HepG2 (cell line): ENCODE measurements around the gene TUBGCP5.

Source experiments
- ADNP ChIP-seq: sonication (generic); formaldehyde crosslinking; IDR thresholded peaks from 2 replicates; pipeline ENCODE4 v1.4.0; 2020; ENCODE audit warnings: missing genetic modification reagents
- HNF4G ChIP-seq, 2 experiments: sonication (generic) in 1 of 2; formaldehyde crosslinking in 1 of 2; IDR thresholded peaks; 2 replicates each; pipeline versions ENCODE4 v1.4.0 to v1.6.1; 2011 to 2020; ENCODE audit warnings: borderline replicate concordance in 2 of 2, low read depth in 2 of 2, mild to moderate bottlenecking in 2 of 2, low read length in 1 of 2, missing genetic modification reagents in 1 of 2, moderate library complexity in 1 of 2
- ISL2 ChIP-seq: sonication (generic); formaldehyde crosslinking; IDR thresholded peaks from 2 replicates; pipeline ENCODE4 v1.5.0; 2020; ENCODE audit warnings: missing genetic modification reagents
- JUN ChIP-seq: sonication (generic); formaldehyde crosslinking; IDR thresholded peaks from 2 replicates; pipeline ENCODE4 v1.4.0; 2020; ENCODE audit warnings: mild to moderate bottlenecking, missing genetic modification reagents
- KDM3A ChIP-seq: IDR thresholded peaks from 2 replicates; pipeline ENCODE4 v1.6.1; 2018; ENCODE audit warnings: low read depth, missing compliant biosample characterization
- POLR2A ChIP-seq, 2 experiments: IDR thresholded peaks; 2 replicates each; pipeline ENCODE4 v1.6.1; 2011; ENCODE audit warnings: low read depth in 2 of 2, low read length in 2 of 2, mild to moderate bottlenecking in 1 of 2, moderate library complexity in 1 of 2; ENCODE audit not compliant: insufficient read depth in 1 of 2
- RFX5 ChIP-seq: IDR thresholded peaks from 2 replicates; pipeline ENCODE4 v1.6.1; 2011; ENCODE audit warnings: low read depth, low read length, improper control_type of control experiment
- TAF1 ChIP-seq: sonication (generic); formaldehyde crosslinking; IDR thresholded peaks from 2 replicates; pipeline ENCODE4 v1.4.0; 2020; ENCODE audit warnings: missing genetic modification reagents
- XBP1 ChIP-seq: sonication (generic); formaldehyde crosslinking; IDR thresholded peaks from 2 replicates; pipeline ENCODE4 v1.5.0; 2020; ENCODE audit warnings: missing genetic modification reagents
- TF ChIP-seq, protein P1 (sequence below): sonication (generic); formaldehyde crosslinking; conservative IDR thresholded peaks from 2 replicates; pipeline ENCODE4 v1.4.0; 2020; ENCODE audit warnings: missing genetic modification reagents
- TF ChIP-seq, protein P2 (sequence below): sonication (generic); formaldehyde crosslinking; IDR thresholded peaks from 2 replicates; pipeline ENCODE4 v1.5.0; 2020; ENCODE audit warnings: mild to moderate bottlenecking, missing genetic modification reagents, moderate library complexity
- TF ChIP-seq, protein P3 (sequence below): sonication (generic); formaldehyde crosslinking; IDR thresholded peaks from 2 replicates; pipeline ENCODE4 v1.4.0; 2020; ENCODE audit warnings: mild to moderate bottlenecking, missing genetic modification reagents
- TF ChIP-seq, protein P4 (sequence below): sonication (generic); formaldehyde crosslinking; IDR thresholded peaks from 2 replicates; pipeline ENCODE4 v1.4.0; 2020; ENCODE audit warnings: missing genetic modification reagents
- TF ChIP-seq, protein P5 (sequence below), 2 experiments: fragments of 450-650 bp in 1 of 2; sonication (generic) in 1 of 2; formaldehyde crosslinking; IDR thresholded peaks; 2 replicates each; pipeline versions ENCODE4 v1.5.0 to v1.8.0; 2020 to 2022; ENCODE audit warnings: mild to moderate bottlenecking in 1 of 2, missing genetic modification reagents in 1 of 2

DNA sequence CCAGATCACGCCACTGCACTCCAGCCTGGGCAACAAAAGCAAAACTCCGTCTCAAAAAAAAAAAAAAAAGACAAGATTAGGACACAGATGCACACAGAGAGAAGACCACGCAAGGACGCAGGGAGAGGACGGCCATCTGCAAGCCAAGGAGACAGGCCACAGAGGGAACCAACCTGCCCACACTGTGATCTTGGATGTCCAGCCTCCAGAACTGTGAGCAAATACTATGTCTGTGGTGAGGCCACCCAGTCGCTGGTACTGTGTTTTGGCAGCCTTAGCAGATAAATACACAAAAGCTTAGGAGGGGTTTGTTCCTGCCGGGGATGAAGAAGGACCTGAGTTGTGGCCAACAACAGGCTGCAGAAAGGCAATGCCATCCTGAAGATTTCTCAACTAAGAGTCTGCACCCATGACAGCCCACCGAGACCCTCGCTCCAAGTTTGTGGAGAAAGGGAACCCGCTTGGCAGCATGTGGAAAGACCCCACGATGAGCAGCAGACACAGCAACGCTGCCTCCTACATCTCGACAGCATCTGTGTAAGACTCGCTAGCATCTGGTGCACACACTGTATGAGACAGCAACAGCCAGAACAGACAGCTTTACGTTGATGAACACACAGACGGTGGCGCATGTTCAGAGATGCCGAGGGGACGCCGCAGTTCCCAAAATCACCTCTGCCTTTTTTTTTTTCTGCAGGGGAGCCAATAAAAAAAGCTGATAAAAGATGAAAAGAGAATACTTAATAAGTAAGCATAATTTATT lies 72.9 kb downstream of the TUBGCP5 start:
- TF ChIP-seq, protein P1, sequence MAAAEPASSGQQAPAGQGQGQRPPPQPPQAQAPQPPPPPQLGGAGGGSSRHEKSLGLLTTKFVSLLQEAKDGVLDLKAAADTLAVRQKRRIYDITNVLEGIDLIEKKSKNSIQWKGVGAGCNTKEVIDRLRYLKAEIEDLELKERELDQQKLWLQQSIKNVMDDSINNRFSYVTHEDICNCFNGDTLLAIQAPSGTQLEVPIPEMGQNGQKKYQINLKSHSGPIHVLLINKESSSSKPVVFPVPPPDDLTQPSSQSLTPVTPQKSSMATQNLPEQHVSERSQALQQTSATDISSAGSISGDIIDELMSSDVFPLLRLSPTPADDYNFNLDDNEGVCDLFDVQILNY (CRISPR knock-in tag): no peak
- no peak for TF ChIP-seq TAF1
- TF ChIP-seq XBP1 (CRISPR knock-in tag): no peak
- TF ChIP-seq, protein P2, sequence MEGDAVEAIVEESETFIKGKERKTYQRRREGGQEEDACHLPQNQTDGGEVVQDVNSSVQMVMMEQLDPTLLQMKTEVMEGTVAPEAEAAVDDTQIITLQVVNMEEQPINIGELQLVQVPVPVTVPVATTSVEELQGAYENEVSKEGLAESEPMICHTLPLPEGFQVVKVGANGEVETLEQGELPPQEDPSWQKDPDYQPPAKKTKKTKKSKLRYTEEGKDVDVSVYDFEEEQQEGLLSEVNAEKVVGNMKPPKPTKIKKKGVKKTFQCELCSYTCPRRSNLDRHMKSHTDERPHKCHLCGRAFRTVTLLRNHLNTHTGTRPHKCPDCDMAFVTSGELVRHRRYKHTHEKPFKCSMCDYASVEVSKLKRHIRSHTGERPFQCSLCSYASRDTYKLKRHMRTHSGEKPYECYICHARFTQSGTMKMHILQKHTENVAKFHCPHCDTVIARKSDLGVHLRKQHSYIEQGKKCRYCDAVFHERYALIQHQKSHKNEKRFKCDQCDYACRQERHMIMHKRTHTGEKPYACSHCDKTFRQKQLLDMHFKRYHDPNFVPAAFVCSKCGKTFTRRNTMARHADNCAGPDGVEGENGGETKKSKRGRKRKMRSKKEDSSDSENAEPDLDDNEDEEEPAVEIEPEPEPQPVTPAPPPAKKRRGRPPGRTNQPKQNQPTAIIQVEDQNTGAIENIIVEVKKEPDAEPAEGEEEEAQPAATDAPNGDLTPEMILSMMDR (CRISPR knock-in tag): no peak
- no peak for TF ChIP-seq POLR2A (IDR thresholded peaks at IDR 0.05; ENCODE audit: insufficient read depth in 1 of 2, low read depth in 2 of 2, low read length in 2 of 2)
- TF ChIP-seq, protein P3, sequence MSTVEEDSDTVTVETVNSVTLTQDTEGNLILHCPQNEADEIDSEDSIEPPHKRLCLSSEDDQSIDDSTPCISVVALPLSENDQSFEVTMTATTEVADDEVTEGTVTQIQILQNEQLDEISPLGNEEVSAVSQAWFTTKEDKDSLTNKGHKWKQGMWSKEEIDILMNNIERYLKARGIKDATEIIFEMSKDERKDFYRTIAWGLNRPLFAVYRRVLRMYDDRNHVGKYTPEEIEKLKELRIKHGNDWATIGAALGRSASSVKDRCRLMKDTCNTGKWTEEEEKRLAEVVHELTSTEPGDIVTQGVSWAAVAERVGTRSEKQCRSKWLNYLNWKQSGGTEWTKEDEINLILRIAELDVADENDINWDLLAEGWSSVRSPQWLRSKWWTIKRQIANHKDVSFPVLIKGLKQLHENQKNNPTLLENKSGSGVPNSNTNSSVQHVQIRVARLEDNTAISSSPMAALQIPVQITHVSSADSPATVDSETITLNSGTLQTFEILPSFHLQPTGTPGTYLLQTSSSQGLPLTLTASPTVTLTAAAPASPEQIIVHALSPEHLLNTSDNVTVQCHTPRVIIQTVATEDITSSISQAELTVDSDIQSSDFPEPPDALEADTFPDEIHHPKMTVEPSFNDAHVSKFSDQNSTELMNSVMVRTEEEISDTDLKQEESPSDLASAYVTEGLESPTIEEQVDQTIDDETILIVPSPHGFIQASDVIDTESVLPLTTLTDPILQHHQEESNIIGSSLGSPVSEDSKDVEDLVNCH (CRISPR knock-in tag): no peak
- TF ChIP-seq RFX5: no peak
- no peak for TF ChIP-seq ADNP (CRISPR knock-in tag)
- TF ChIP-seq HNF4G (IDR thresholded peaks at IDR 0.05; ENCODE audit: borderline replicate concordance, low read depth, low read length): no peak
- no peak for TF ChIP-seq HNF4G (CRISPR knock-in tag; IDR thresholded peaks at IDR 0.05; ENCODE audit: borderline replicate concordance, low read depth)
- TF ChIP-seq, protein P4, sequence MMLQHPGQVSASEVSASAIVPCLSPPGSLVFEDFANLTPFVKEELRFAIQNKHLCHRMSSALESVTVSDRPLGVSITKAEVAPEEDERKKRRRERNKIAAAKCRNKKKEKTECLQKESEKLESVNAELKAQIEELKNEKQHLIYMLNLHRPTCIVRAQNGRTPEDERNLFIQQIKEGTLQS (CRISPR knock-in tag): no peak
- TF ChIP-seq KDM3A (CRISPR knock-in tag): no peak
- TF ChIP-seq, protein P5, sequence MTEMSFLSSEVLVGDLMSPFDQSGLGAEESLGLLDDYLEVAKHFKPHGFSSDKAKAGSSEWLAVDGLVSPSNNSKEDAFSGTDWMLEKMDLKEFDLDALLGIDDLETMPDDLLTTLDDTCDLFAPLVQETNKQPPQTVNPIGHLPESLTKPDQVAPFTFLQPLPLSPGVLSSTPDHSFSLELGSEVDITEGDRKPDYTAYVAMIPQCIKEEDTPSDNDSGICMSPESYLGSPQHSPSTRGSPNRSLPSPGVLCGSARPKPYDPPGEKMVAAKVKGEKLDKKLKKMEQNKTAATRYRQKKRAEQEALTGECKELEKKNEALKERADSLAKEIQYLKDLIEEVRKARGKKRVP (CRISPR knock-in tag; IDR thresholded peaks at IDR 0.05): no peak
- TF ChIP-seq ISL2 (CRISPR knock-in tag): no peak
- TF ChIP-seq JUN (CRISPR knock-in tag): no peak
